GM18951 (cell line): ENCODE data around the gene KLKB1.
"Not testable (repeated sequence)": the region's sequence is repeated elsewhere in the genome, so short reads cannot be mapped to it uniquely, and the experiment has no call there.

Experiments
- POLR2A ChIP-seq: IDR thresholded peaks from 4 replicates; pipeline ENCODE4 v1.6.1; 2011; ENCODE audit warnings: mild to moderate bottlenecking; ENCODE audit not compliant: insufficient read length, insufficient read depth; ENCODE audit errors: extremely low read depth
- in situ Hi-C: fragments of 300-500 bp; cut with MboI; formaldehyde crosslinking; loops from one replicate; pipeline ENCODE4 v1.12.0; 2022; ENCODE audit warnings: low sequenced_read_pairs, mixed read lengths, inconsistent platforms; ENCODE audit not compliant: unreplicated experiment

KLKB1 gene

DNA sequence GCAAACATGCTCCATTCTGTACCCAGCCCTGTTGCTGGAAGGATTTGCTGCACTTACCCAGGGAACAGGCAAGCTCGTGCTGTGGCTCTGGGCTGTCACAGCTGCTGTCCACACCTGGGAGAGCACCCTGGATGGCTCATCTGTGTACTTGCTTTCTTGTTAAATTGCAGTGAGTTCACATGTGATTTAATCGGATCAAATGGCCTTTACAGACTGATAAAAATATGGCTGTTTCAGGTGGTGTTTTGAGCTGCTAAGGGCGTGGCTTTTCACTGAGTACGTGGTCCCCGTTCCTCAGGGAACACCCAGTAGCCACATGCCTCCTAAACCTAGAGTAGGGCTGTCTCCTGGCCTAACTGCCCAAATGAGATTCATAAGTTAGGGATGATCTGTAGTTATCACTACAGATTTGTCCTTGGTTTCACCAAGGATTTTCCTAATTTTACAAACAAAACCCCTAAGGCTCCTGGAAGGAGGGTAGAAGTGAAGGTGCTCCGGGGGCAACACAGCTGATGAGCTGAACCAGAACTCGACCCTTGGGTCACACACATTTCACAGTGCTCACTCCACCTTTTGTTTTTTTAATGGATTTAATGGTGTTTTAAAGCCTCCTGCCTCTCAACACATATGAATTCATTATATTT, 13.7 kb downstream of the KLKB1 start:
- no peak for TF ChIP-seq POLR2A
- in situ Hi-C loops = no loop called here

DNA sequence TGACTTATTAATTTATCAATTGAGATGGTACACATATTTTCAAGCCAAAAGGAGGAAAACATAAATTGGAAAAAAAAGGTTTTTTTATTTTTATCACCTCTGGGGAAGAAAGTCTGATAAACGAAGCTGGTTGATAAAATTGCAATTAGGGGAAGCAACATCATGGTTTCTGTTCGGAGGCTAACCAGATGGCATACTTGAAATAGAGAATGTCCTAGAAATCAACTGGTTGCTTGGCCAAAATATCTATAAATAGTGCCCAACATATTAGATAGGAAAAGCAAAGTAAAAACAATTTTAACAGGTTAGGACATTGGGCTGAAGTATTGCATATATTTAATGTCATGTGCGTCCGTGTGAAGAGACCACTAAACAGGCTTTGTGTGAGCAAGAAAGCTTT, 14.3 kb downstream of the KLKB1 start:
- in situ Hi-C loops = no loop called here
- TF ChIP-seq POLR2A = no peak

DNA sequence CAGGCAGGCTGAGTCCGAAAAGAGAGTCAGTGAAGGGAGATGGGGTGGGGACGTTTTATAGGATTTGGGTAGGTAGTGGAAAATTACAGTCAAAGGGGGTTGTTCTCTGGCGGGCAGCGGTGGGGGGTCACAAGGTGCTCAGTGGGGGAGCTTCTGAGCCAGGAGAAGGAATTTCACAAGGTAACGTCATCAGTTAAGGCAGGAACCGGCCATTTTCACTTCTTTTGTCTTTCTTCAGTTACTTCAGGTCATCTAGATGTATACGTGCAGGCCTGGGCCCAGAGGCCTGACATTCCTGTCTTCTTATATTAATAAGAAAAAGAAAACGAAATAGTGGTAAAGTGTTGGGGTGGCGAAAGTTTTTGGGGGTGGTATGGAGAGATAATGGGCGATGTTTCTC, 14.7 kb downstream of the KLKB1 start:
- in situ Hi-C loops = not testable (repeated sequence)

DNA sequence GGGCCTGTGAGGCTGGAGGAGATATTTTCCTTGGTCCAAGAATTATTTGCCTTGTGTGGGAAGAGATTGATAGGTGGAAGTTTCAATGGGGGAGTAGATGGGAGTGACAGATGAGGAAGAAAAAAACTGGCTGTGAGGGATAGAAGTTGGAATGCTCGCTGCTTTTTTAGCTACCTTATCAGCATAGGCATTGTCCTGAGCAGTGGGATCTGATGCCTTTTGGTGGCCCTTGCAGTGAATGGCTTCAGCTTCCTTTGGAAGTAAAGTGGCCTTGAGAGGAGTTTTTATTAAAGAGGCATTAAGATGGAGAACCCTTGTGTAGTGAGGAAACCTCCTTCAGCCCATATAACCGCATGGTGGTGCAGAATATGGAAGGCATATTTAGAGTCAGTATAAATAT, 16.0 kb downstream of the KLKB1 start:
- in situ Hi-C loops = no loop called here
- no peak for TF ChIP-seq POLR2A

DNA sequence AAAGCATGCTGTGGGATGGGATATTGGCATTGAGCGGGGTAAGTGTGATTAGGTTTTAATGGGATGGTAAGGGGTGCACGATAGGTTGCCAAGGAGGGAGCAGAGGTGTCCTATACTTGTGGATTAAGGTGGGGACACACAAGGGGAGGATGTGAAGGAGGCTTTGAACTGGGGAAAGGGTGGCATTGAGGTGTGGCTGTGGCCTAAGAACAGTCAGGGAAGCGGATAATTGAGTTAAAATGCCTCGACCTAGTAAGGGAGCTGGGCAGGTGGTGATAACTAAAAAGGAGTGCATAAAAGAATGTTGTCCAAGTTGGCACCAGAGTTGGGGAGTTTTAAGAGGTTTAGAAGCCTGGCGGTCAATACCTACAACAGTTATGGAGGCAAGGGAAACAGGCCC, 17.5 kb downstream of the KLKB1 start:
- in situ Hi-C loops = no loop called here
- TF ChIP-seq POLR2A = no peak

DNA sequence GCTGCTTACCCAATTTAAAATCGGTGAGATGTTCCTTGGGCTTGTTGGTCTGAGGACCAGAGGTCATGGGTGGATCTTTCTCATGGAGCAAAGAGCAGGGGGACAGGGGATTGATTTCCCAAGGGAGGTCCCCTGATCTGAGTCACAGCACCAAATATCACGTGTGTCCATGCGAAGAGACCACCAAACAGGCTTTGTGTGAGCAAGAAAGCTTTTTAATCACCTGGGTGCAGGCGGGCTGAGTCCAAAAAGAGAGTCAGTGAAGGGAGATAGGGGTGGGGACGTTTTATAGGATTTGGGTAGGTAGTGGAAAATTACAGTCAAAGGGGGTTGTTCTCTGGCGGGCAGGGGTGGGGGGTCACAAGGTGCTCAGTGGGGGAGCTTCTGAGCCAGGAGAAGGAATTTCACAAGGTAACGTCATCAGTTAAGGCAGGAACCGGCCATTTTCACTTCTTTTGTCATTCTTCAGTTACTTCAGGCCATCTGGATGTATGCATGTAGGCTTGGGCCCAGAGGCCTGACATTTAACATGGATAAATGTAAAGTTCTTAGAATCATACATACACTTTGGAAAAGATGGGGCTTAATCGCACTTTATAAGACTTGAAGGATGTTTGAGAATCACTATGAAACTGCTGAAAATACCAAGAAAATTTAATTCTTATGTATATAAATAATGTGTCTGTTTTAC, 19.9 kb downstream of the KLKB1 start:
- in situ Hi-C loops = not testable (repeated sequence)

DNA sequence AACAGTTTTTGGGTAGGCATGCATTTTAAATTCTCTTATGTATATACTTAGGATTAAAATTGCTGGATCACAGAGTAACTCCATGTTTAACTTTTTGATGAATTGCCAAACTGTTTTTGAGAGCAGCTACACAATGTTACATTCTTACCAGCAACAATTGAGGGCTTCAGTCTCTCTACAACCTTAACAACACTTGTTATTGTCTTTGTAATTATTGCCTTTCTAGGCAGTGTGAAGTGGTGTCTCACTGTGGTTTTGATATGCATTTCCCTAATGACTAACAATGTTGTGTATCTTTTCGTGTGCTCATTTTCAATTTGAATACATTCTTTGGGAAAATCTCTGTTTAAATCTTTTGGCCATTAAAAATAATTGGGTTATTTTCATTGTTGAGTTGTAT, 21.3 kb downstream of the KLKB1 start:
- TF ChIP-seq POLR2A = no peak
- in situ Hi-C loops = no loop called here

DNA sequence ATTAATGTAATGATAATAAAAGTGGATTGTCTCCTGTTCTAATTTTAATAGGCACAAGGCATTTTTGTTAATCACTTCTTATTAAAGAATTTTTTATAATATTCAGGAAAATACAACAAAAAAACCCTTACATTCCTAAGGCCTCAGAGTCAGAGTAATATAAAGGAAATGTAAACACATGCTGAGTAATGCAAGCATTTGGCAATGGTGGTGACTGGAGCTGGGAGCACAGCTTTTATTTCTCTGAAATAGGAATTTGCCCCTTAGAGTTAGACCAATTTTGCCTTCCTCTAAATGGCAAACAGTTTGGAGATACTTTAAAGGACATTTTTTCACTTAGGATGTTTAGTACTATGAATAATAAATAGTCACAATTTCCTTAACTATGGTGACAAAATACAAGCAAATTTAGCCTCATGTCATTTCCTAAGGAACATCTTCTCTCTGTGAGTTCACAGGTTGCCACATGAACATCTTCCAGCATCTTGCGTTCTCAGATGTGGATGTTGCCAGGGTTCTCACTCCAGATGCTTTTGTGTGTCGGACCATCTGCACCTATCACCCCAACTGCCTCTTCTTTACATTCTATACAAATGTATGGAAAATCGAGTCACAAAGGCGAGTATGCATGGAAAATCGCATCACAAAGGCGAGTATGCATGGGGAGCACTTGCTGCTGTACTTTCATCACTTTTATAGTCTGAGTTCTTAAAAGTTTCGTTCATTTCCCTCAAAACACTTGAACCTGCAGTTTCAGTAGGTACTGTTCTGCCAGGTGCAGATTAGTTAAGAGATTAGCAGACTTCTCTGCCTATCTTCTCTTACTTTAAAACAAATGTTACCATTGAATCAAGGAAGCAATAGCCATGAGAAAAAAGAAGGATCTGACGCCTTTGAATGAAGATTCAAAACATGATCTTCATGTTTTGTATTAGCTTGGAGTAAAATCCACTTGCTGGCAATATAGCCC, 22.8 kb downstream of the KLKB1 start:
- in situ Hi-C loops = no loop called here
- TF ChIP-seq POLR2A = no peak

DNA sequence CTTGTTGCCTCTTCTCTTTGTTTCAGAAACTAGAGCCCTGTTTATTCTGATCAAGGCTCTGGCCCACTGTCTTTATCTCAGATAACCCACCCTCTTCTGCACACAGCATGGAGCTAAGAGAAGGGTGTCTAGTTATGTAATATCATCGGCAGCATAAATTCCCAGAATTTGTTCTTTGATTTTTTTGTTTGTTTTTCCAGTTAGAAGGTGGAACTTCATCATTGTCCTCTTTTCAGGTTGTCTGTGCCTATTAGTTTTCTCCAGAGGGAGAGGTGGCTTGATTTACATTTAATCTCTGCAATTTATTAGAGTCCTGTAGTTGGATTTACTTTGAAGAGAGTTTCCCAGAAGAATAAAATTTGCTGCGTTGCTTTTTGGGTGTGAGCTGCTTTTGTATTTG, 23.5 kb downstream of the KLKB1 start:
- in situ Hi-C loops = no loop called here
- no peak for TF ChIP-seq POLR2A

DNA sequence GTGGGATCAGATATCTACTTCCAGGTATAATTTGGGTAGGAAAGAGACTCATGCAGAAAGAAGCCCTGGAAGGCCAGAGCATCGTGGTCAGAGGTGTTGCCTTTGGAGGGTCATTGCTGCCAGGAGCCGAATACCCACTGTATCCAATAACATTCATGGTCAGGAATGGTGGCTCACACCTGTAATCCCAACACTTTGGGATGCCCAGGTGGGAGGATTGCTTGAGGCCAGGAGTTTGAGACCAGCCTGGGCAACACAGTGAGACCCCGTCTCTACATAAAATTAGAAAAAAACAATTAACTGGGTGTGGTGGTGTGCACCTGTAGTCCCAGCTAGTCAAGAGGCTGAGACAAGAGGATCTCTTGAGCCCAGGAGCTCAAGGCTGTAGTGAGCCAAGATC, 27.8 kb downstream of the KLKB1 start:
- in situ Hi-C loops = no loop called here
- no peak for TF ChIP-seq POLR2A

DNA sequence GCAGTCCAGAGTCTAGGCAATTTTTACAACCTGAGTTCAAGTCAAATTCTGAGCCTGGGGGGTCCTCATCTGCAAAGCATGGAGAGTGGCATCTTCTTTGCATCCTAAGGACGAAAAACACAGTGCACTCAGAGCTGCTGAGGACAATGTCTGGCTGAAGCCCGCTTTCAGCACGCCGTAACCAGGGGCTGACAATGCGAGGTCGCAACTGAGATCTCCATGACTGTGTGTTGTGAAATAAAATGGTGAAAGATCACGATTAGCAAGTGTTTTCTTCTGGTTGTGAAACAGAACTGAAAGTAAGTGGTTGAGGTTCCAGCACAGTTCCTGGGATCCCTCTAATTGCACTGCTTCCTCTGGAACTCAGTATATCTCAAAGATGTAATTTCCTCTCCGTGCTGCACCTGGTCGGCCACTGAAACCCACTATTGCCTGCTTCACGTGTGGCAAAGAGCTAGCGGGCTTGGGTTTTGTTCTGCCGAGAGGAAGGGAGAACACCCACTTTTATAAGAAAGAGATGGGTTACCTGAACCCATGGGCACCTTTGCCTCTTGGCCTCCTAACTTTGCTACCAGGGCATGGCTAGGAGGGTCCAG, 31.0 kb downstream of the KLKB1 start:
- in situ Hi-C loops = no loop called here
- TF ChIP-seq POLR2A = no peak

DNA sequence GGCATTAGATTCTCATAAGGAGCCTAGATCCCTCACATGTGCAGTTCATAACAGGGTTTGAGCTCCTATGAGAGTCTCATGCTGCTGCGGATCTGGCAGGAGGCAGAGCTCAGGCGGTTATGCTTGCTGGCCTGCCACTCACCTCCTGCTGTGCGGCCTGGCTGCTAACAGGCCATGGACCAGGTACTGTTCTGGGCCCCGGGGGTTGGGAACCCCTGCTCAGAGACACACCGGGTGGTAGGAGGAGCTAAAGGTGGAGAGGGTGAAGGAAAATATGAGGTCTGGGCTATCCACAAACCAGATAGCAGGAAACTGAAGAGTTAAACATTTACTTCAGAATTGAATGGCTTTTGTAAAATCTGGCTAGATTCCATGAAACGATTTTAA, 32.8 kb downstream of the KLKB1 start:
- TF ChIP-seq POLR2A = no peak
- in situ Hi-C loops = no loop called here
